HG03039 (cell line): ENCODE measurements around the gene SAMD4A.

Experiments
- ATAC-seq: cut with Tn5 transposase; IDR thresholded peaks from one replicate; pipeline ENCODE4 v1.9.1; 2021; ENCODE audit warnings: mild to moderate bottlenecking, moderate library complexity; ENCODE audit not compliant: unreplicated experiment

SAMD4A gene

GRCh38 chr14:54812617-54813016, 245.7 kb downstream of the SAMD4A start:
- no peak for ATAC-seq

GRCh38 chr14:54813081-54813480, 246.2 kb downstream of the SAMD4A start:
- no peak for ATAC-seq

- ATAC-seq, result no peak
These were observed 247.1 kb downstream of the SAMD4A start for GRCh38 chr14:54814076-54814475.

DNA sequence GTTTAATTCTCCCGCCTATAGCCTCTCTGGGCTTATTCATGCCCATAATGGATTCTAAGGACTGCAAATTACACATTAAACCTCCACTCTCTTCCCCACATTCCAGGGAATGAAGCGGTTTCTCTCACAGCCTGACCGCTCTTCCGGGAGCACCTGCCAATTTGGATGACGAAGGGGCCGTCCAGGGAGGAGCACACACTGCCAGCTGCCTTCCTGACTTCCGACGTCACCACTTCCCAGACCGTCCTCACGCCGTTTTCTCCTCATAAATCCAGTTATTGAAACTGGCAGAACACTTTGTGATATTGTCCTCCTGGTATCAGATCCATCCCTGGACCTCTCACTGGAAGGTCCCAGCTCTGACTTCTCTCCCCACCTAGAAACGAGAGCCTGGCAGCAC, 248.1 kb downstream of the SAMD4A start:
- no peak for ATAC-seq

DNA sequence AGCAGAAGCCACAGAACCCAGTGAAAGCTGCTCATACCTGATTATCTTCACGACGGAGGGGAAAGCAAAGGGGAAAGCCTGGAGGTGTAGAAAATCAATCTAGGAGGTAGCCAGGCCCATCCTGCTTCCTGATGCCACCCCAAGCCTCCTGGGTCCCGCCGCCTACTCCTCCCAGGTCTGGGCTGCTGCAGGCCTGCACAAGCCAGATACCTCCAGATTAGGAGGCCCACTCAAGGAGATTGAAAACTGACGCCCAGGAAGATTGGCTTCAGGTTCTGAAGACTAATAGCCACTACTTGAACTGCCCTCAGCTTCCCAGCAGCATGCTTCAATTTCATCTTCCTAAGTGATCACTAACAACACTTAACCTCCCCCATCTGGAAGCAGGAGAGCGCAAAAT, 248.6 kb downstream of the SAMD4A start:
- no peak for ATAC-seq

DNA sequence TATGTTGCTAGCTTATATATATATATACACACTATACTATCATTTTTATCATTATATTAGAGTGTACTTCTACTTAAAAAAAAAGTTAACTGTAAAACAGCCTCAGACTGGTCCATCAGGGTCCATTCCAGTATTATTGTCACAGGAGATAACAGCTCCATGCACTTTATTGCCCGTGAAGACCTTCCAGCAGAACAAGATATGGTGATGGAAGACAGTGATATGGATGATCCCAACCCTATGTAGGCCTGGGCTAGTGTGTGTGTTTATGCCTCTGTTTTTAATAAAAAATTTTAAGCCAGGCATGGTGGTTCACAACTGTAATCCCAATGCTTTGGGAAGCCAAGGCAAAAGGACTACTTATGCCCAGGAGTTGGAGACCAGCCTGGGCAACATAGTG, 249.5 kb downstream of the SAMD4A start:
- ATAC-seq, result no peak

DNA sequence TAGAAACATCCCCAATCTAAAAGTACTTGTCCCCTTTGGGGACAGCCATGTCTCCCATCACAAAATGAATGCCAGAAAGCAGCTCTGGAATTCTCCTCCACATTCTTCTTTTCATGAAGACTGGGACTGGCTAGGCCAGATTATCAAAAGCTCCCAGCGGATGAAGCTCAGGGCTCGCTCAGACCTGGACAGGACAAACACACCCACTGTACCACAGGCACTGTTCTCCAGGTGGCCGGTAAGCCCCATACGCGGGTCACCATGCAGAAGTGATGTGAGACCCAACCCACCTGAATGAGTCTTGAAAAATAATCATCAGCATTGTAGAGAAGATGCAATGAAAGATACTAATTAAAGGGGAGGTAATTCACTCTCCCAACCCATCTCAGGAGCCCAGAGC, 250.6 kb downstream of the SAMD4A start:
- ATAC-seq, result no peak

DNA sequence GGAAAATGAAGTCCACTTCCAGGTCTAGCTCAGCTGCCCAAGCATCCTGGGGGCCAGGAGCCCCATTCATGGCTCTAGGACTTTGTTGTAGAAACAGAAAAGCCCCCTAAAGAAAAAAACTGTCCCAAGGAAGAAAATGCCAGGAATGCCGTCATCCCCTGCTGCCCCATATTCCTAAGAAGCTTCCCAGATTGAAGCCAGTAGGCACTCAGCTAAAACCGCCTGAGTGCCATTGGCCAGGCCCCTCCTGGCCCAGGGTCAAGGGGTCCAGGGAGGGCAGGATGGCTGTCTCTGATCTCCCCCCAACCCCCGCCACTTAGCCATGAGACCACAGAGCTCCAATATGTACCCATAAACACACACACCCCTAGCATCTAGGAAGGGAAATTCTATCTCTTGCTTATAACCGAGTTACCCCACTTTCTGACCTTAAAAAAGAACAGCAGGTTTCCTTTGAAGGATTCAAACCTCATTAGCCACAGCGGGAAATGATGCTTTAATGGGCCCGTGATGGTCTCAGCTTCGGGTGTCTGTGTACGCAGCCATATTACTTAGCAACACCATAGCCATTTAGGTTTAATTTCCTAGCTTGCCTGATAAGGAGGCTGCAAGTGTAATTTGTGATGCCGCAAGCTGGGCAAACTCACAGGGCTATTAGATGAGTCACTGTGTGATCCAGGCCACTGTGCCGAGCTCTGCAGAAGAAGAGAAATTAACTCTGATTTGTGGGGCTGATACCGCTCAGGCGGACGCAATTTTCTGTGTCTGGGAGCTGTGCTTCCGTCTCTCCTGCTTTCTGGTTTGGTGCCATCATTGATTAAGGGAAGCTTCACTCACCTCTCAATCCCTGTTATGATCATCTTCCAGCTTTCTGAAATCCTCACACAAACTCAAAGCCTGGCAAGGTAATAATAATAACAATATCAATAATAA, 251.5 kb downstream of the SAMD4A start:
- ATAC-seq, result no peak

DNA sequence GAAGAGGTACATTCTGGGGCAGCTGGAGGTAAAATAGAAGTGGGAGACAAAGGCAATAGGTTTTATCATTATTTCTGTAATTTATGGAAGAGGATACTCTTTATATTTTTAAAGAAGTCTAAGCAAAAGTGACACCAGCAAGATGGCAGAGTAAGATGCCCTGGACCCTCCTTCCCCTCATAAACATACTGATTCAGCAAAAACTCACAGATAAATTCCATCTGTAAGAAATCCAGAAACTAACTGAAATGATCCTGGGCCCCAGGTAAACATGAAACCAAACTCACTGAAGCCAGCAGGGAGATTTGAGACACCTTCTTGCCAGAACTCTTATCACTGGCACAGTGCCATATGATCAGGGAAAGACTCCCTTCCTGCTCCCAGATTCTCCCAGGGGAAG, 255.8 kb downstream of the SAMD4A start:
- ATAC-seq, result no peak

DNA sequence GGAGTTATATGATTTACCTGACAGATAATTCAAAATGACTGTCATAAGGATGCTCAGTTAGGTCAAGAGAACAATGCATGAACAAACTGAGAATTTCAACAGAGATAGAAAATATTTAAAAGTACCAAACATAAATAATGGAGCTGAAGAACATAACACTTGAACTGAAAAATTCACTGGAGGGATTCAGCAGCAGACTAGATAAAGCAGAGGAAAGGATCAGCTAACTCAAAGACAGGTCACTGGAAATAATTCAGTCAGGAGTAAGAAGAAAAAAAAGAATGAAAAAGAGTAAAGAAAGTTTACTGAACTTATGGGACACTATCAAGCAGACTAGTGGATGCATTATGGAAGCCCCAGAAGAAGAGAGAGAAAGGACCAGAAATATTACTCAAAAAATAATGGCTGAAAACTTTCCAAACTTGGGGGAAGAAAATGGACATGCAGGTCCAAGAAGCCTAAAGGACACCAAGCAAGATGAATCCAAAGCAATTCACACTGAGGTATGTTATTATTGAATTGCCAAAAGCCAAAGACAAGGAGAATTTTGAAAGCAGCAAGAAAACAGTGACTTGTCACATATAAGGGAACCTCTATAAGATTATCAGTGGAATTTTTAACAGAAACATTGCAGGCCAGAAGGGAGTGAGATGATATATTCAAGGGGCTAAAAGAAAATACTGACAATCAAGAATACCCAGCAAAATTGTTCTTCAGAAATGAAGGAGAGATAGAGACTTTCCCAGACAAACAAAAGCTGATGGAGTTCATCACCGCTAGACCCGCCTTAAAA, 257.0 kb downstream of the SAMD4A start:
- ATAC-seq, result no peak

DNA sequence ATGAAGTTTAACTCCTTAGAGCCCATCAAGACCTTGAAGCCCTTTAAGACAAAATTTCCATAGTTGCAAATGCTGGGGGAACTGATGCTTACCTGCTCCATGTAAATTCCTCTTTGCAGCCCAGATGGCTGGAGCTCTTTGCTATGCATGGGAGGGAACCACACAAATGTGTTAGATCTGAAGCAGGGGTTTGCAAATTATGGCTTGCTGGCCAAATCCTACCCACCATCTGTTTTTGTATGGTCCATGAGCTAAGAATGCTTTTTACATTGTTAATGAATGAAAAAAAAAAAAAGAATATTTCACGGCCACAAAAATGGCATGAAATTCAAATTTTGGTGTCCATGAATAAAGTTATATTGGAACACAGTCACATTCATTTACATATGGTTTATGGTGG, 261.1 kb downstream of the SAMD4A start:
- no peak for ATAC-seq

DNA sequence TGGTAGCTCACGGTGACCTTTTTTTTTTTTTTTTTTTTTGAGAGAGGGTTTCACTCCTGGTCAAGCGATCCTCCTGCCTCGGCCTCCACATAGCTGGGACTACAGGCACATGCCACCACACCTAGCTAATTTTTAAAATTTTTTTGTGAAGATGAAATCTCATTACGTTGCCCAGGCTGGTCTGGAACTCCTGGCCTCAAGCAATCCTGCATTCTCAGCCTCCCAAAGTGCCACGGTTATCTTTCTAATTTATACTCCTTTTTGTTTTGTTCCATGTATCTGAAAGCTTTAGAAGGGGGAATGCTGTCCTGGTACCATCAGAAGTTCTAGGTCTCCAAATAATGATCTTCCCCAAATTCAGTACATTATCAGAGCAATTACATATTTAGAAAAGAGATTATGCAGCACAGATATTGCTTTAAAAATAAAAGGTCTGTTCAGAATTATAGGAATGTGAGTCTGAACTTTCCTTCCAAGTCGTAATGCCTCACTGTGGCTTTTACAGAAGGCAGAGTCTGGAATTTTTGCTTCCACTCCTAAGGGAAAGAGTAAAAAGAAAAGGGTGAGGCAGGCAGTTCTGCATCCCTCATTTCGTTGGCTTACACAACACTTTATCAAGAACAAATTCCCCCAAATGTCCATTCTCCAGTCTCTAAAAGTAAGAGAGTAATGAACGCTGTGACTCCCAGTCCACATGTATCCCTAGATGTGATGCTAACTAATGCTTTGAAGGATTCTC, 262.7 kb downstream of the SAMD4A start:
- no peak for ATAC-seq

DNA sequence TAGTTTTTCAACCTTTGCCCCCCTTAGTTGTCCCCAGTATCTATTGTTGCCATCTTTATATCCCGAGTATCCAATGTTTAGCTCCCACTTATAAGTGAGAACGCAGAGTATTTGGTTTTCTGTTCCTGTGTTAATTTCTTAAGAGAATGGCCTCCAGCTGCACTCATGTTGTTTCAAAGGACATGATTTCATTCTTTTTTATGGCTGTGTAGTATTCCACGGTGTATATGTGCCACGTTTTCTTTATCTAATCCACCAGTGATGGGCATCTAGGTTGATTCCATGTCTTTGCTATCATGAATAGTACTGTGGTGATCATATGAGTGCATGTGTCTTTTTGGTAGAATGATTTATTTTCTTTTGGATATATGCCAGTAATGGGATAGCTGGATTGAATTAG, 263.7 kb downstream of the SAMD4A start:
- no peak for ATAC-seq

DNA sequence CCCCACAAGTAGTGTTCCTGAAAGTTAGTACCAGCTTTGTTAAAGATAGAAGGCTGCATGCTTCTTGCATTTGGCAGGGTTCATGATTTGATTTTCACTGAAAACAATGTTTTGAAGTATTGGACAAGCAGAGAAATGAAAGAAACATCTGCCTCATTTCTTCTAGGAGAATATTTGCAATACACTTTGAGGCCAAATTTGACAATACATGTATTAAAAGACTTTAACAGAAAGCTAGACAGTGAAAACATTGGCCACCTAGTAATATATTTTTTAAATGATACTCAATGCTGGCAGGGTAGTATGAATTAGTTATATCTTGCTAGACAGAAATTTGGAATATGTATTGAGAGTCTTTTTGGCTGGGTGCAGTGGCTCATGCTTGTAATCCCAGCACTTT, 267.2 kb downstream of the SAMD4A start:
- no peak for ATAC-seq

GRCh38 chr14:54834727-54835126, 267.8 kb downstream of the SAMD4A start:
- no peak for ATAC-seq

- no peak for ATAC-seq
These were observed 269.3 kb downstream of the SAMD4A start for GRCh38 chr14:54836231-54836630.

GRCh38 chr14:54837508-54838149, 270.7 kb downstream of the SAMD4A start:
- no peak for ATAC-seq

GRCh38 chr14:54838931-54839512, 272.1 kb downstream of the SAMD4A start:
- no peak for ATAC-seq

DNA sequence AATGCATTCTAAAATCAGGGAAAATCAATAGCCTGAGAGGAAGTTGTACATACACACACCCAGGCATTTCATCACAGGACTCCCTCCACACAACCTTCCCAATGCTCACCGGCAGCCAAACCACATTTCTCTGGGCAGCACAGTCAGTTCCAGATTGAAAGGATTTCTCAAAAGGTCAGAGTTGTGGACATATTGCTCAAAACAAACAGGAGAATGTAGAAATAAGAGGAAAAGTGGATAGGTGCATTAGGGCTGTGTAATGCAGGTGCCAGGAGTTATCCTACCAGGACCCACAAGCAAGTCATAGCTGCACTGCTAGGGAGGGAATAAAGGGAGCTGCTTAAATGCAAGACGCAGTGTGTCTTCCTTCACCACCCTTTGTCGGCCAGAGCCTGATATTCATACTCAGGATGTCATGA, 272.8 kb downstream of the SAMD4A start:
- no peak for ATAC-seq

- ATAC-seq, result no peak
These were observed 273.4 kb downstream of the SAMD4A start for GRCh38 chr14:54840336-54840735.
